Measurements from ENCODE around the gene NUDT19. TPM values are rescaled to one million over a fixed set of nuclear protein-coding genes. Genes with fewer than 3 reads are reported as not detected.
"Not testable (repeated sequence)": the region's sequence is repeated elsewhere in the genome, so short reads cannot be mapped to it uniquely, and the experiment has no call there.

Gene NUDT19
- total RNA-seq, 1 donor = 8.9 TPM

- not testable (repeated sequence) for DNase-seq (ENCODE audit: low read depth in 2 of 3, low spot score in 2 of 3)
Measured at GRCh38 chr19:32704006-32704405, 12.4 kb downstream of the NUDT19 start.

GRCh38 chr19:32708457-32708856, 16.8 kb downstream of the NUDT19 start:
- peak in 2 of 3 donors; percentile 56 to 77 for DNase-seq (ENCODE audit: low read depth in 2 of 3, low spot score in 2 of 3)

- DNase-seq (ENCODE audit: low read depth in 2 of 3, low spot score in 2 of 3) = no peak
Measured at GRCh38 chr19:32709032-32709431, 17.4 kb downstream of the NUDT19 start.

DNA sequence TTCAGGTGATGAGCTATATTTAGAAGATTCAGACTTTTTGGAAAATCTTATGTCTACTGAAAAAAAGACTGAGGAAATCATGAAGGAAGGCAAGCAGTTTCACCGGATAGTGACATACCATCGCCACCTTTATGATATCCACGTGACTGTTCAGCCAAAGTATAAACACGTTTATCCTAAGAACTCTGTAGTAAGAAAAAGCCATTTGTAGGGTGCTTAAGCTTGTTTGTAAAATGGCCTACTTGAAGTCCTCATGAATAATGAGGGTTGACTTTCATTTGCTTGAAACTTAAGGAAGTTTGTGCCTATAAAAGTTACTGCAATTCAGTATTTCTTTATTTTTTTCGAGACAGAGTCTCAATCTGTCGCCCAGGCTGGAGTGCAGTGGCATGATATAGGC, 20.1 kb downstream of the NUDT19 start:
- DNase-seq (ENCODE audit: low read depth in 2 of 3, low spot score in 2 of 3) = no peak

DNA sequence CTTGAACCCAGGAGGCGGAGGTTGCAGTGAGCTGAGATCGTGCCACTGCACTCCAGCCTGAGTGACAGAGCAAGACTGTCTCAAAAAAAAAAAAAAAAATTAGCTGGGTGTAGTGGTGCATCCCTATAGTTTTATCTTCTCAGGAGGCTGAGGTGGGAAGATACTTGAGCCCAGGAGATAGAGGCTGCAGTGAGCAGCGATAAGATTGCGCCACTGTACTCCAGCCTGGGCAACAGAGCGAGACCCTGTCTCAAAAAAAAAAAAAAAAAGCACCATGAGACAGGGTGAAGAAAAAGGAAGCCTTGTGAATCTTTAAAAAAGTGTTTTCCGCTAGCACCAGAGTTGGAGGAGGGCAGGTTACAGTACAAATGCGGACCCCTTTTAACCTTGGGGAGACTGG, 24.6 kb downstream of the NUDT19 start:
- not testable (repeated sequence) for DNase-seq (ENCODE audit: low read depth in 2 of 3, low spot score in 2 of 3)

- no peak for DNase-seq (ENCODE audit: low read depth in 2 of 3, low spot score in 2 of 3)
Measured at GRCh38 chr19:32717496-32717895, 25.9 kb downstream of the NUDT19 start.

DNA sequence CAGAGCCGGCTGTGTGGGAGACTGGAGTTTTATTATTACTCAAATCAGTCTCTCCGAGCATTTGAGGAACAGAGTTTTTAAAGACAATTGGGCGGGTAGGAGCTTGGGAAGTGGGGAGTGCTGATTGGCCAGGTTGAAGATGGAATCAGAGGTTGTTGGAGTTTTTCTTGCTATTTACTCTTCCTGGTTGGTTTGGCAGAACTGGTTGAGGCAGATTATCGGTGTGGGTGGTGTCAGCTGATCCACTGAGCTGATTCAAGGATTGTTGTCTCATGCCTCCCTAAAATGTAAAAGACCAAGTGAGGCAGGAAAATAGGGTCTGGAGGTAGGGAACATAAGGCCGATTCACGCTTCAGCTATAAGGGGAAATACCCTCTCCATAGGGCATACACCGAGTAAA, 26.7 kb downstream of the NUDT19 start:
- DNase-seq (ENCODE audit: low read depth in 2 of 3, low spot score in 2 of 3) = no peak

DNA sequence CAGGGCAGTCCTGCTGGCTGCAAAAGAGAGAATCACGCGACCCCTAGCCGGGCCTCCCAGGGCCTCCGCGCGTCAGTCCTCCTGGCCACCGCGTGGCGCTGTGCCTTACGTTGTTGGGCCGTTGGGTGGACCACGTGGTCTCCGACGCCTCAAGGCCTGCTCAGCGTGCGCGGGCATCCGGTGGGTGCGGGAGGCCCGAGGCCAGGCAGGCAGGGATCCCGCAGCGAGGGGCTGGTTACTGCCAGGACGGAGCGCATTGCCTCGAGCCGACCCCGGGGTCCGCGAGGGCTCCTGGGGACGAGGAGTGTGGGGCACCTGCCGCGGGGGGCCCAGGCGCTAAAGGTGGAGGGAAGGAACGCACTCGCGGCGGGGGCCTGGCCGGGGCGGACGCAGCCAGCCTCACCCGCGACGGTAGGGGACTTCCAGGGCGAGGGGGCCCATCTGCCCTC, 28.0 kb downstream of the NUDT19 start, which contains the start of gene TDRD12:
Gene TDRD12 (plus strand): TSS at position 157 of the 449 bp plus-strand sequence. CDS start 306 bp downstream, outside the sequence.
- no peak for DNase-seq (ENCODE audit: low read depth in 2 of 3, low spot score in 2 of 3)

DNA sequence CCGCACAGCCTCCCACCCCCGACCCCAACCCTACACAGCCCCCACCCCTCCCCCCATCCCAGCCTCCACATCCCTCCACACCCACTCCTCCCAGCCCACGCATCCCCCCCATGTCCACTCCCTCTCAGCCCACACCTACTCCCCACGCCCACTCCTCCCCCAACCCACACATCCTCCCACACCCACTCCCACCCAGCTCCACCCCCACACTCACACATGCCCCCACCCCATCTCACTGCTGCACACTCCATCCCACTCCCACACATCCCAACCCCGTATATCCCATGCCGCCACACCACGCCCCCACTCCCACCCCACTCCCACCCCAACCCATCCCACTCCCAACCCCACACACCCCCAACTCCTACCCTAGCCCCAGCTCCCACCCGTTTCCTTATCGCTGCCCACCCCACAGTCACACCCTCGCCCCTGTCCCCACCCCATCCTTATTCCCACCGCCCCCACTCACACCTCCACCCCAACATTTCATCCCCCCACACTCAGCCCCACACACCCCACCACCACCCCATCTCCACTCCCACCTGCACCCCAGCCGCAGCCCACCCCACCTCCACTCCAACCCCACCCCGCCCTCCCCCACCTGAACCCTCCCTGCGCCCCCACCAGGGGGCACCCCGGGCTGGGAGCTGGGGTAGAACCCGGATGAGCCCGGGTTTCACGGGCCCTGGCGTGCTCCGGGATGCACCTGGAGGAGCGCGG, 28.8 kb downstream of the NUDT19 start:
- DNase-seq (ENCODE audit: low read depth in 2 of 3, low spot score in 2 of 3) = no peak

- DNase-seq (ENCODE audit: low read depth in 2 of 3, low spot score in 2 of 3) = no peak
Measured at GRCh38 chr19:32720936-32721250, 29.3 kb downstream of the NUDT19 start.

DNA sequence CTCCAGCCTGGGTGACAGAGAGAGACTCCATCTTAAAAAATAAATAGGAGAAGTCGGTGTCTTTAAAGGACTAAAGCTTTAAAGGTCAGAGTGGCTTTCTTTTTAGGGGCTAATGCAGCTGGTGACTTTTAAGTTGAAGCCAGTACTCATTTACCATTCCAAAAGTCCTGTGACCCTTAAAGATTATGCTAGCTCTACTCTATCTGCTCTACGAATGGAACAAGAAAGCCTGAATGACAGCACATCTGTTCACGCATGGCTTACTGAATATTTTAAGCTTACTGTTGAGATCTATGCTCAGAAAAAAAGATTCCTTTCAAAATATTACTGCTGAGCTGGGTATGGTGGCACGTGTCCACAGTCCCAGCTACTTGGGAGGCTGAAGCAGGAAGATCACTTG, 44.3 kb downstream of the NUDT19 start:
- DNase-seq (ENCODE audit: low read depth in 2 of 3, low spot score in 2 of 3) = no peak

- no peak for DNase-seq (ENCODE audit: low read depth in 2 of 3, low spot score in 2 of 3)
Measured at GRCh38 chr19:32743021-32743420, 51.4 kb downstream of the NUDT19 start.

DNA sequence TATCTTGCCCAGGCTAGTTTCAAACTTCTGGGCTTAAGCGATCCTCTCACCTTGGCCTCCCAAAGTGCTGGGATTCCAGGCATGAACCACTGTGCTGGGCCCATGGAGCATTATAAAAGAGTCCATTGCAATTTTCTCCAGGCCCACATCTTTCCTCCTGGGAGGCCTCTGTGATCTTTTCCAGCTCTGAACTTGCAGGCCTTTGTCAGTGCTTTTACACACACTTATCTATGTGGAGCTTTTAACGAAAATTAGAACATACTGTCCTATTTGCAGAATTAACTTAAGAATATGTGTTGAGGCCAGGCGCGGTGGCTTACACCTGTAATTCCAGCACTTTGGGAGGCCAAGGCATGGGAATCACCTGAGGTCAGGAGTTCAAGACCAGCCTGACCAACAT, 51.8 kb downstream of the NUDT19 start:
- no peak for DNase-seq (ENCODE audit: low read depth in 2 of 3, low spot score in 2 of 3)

DNA sequence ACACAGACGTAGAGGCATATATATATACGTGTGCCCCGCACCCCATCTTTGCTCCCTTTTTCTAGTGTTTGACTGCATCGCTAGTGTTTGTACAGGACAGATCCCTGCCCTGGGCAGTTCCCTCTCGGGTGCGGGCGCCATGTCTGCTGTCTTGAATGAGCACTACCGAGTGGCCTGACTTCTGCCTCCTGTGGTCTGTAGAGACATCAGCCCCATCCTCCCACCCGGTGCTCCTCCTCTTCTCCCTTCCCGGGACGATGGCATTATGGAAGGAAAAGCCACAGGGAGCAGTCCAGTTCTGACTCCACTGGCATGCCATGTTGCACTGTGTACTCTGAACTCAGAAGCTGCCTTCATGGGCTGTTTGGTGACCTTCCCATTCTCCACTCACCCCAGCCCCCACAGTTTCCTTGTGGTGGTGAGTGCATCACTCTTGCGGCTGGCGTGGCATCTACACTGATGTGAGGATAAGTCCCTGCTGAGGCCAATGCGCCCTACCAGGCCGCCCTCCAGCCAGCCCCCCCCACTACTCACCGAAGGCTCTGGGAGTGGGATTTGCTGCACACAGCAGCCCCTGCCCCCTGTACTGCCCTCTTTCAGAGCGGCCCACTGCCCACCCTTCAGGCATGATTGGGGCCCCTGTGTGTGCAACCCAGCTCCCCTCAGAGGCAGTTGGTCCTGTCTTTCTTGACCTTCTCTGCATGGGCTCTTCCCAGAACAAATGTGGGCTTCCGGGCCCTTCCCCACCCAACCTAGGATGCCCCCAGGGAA, 53.1 kb downstream of the NUDT19 start:
- peak in 1 of 3 donors; percentile 6 for DNase-seq (ENCODE audit: low read depth in 2 of 3, low spot score in 2 of 3)

DNA sequence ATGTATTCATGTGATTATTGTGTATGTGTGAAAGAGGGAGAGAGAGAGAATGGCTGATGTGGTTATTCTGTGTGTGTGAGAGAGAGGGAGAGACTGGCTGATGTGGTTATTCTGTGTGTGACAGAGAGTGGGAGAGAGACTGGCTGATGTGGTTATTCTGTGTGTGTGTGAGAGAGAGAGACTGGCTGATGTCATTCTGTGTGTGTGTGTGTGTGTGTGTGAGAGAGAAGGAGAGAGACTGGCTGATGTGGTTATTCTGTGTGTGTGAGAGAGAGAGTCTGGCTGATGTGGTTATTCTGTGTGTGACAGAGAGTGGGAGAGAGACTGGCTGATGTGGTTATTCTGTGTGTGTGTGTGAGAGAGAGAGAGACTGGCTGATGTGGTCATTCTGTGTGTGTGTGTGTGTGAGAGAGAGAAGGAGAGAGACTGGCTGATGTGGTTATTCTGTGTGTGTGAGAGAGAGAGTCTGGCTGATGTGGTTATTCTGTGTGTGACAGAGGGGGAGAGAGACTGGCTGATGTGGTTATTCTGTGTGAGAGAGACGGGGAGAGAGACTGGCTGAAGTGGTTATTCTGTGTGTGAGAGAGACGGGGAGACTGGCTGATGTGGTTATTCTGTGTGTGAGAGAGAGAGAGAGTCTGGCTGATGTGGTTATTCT, 54.1 kb downstream of the NUDT19 start:
- DNase-seq (ENCODE audit: low read depth in 2 of 3, low spot score in 2 of 3) = peak in 2 of 3 donors; percentile 70 to 74

- peak; percentile 21 to 81 (median 66) for DNase-seq (ENCODE audit: low read depth in 2 of 3, low spot score in 2 of 3)
Measured at GRCh38 chr19:32746631-32747196, 55.1 kb downstream of the NUDT19 start.

DNA sequence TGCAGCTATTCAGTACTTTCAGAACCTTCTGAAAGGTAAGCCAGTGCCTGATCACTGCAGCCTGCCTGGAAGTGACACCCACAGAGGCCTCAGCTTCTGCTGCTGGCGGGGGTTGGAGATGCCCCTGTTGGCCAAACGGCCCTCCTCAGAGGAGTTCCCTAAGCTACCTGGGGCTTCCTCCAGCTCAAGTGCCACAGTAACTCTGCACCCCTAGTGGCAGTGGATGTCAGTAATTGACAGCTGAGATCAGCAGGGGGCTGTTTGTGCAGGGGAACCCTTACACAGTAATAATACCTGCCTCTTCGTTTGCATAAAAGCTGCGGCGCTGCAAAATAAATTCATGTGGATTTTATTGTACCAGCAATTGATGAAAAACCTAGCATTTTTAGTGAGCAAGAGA, 56.9 kb downstream of the NUDT19 start:
- peak in 2 of 3 donors; percentile 25 to 38 for DNase-seq (ENCODE audit: low read depth in 2 of 3, low spot score in 2 of 3)

DNA sequence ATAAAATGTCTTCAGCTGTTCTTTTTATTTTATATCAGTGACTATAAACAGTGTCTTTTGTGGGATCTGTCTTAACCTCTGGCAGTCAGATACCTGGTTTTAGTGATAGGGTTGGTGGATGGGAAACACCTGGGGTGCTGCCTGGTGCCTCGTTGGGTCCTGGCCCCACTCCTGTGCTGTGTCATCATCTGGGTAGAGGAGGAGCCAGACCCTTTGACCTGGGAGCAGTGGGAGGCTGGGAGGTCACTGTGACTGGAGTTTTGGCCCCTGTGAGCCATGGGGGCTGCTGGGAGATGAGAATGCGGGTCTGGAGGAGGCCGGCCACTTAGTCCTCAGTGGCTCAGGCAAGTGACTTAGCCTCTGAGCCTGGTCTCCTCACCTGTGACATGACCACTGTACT, 57.3 kb downstream of the NUDT19 start:
- DNase-seq (ENCODE audit: low read depth in 2 of 3, low spot score in 2 of 3) = no peak

GRCh38 chr19:32749361-32749760, 57.7 kb downstream of the NUDT19 start:
- no peak for DNase-seq (ENCODE audit: low read depth in 2 of 3, low spot score in 2 of 3)

GRCh38 chr19:32750441-32751055, 58.9 kb downstream of the NUDT19 start:
- peak in 2 of 3 donors; percentile 34 to 60 for DNase-seq (ENCODE audit: low read depth in 2 of 3, low spot score in 2 of 3)

DNA sequence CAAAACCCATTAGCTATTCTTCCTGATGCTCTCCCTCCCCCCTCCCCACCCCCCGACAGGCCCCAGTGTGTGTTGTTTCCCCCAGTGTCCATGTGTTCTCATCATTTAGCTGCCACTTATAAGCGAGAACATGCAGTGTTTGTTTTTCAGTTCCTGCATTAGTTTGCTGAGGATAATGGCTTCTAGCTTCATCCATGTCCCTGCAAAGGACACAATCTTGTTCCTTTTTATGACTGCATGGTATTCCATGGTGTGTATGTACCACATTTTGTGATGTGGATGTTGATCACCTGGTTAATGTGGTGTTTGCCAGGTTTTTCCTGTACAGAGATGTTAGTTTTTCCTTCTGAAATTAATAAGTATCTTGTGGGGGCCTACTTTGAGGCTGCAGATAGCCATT, 59.4 kb downstream of the NUDT19 start:
- DNase-seq (ENCODE audit: low read depth in 2 of 3, low spot score in 2 of 3) = no peak
